Keratinocyte (primary cell): ENCODE measurements around the gene ZBTB32. TPM values are rescaled to one million over a fixed set of nuclear protein-coding genes. Genes with fewer than 3 reads are reported as not detected.

Experiments used
- DNase-seq: peaks from one replicate; pipeline ENCODE4 v3.0.0-alpha.2; 2011; ENCODE audit warnings: low read depth, missing footprints, low spot score
- FAIRE-seq: peaks from 2 replicates; lab custom pipeline; 2011; peaks lifted over from hg19 to GRCh38; lab: Jason Lieb, UNC
- H2AFZ ChIP-seq: 2 replicates; pipeline ENCODE4 v1.6.0; 2012; ENCODE audit warnings: low read length, control low read depth, inconsistent platforms; ENCODE audit not compliant: control insufficient read depth
- H3K27ac ChIP-seq: 2 replicates; pipeline ENCODE4 v1.5.1; 2011; ENCODE audit warnings: low read length; ENCODE audit not compliant: control insufficient read depth, insufficient read depth
- H3K27me3 ChIP-seq: 3 replicates; pipeline ENCODE4 v1.6.0; 2011; ENCODE audit warnings: low read length; ENCODE audit not compliant: control insufficient read depth, insufficient read depth; ENCODE audit errors: extremely low read depth
- H3K36me3 ChIP-seq, 2 experiments: 2 replicates in 1 of 2; 3 replicates in 1 of 2; pipeline ENCODE4 v1.5.1; 2011; ENCODE audit warnings: low read length in 2 of 2, mild to moderate bottlenecking in 1 of 2; ENCODE audit not compliant: control insufficient read depth in 2 of 2, insufficient read depth in 2 of 2; ENCODE audit errors: extremely low read depth in 1 of 2
- H3K4me1 ChIP-seq: 3 replicates; pipeline ENCODE4 v1.5.1; 2011; ENCODE audit warnings: low read length; ENCODE audit not compliant: control insufficient read depth, insufficient read depth; ENCODE audit errors: extremely low read depth
- H3K4me2 ChIP-seq: 3 replicates; pipeline ENCODE4 v1.6.0; 2011; ENCODE audit warnings: low read depth, low read length; ENCODE audit not compliant: control insufficient read depth, insufficient read depth; ENCODE audit errors: extremely low read depth
- H3K4me3 ChIP-seq, 3 experiments: fragments of 200-600 bp in 1 of 3; sonication (generic) in 1 of 3; 2 replicates in 2 of 3; 3 replicates in 1 of 3; pipeline ENCODE4 v1.5.1; 2011 to 2016; ENCODE audit warnings: low read length in 3 of 3, mild to moderate bottlenecking in 3 of 3, control low read depth in 2 of 3, inconsistent platforms in 1 of 3, low read depth in 1 of 3, mixed read lengths in 1 of 3, mixed run types in 1 of 3, moderate library complexity in 1 of 3; ENCODE audit not compliant: control insufficient read depth in 2 of 3, insufficient read depth in 2 of 3; ENCODE audit errors: extremely low read depth in 1 of 3
- H3K79me2 ChIP-seq: 2 replicates; pipeline ENCODE4 v1.6.0; 2012; ENCODE audit warnings: low read length; ENCODE audit not compliant: control insufficient read depth, insufficient read depth
- H3K9ac ChIP-seq: 3 replicates; pipeline ENCODE4 v1.6.0; 2011; ENCODE audit warnings: low read length; ENCODE audit not compliant: control insufficient read depth, insufficient read depth; ENCODE audit errors: extremely low read depth
- H3K9me1 ChIP-seq: 3 replicates; pipeline ENCODE4 v1.6.0; 2011; ENCODE audit warnings: low read length; ENCODE audit not compliant: control insufficient read depth, insufficient read depth; ENCODE audit errors: extremely low read depth
- H3K9me3 ChIP-seq: 2 replicates; pipeline ENCODE4 v1.5.1; 2012; ENCODE audit warnings: low read depth, low read length; ENCODE audit not compliant: control insufficient read depth
- H4K20me1 ChIP-seq: 3 replicates; pipeline ENCODE4 v1.6.0; 2011; ENCODE audit warnings: low read length; ENCODE audit not compliant: control insufficient read depth, insufficient read depth; ENCODE audit errors: extremely low read depth
- CTCF ChIP-seq, 3 experiments: IDR thresholded peaks in 1 of 3; conservative IDR thresholded peaks in 1 of 3; optimal IDR thresholded peaks in 1 of 3; 2 replicates in 2 of 3; 3 replicates in 1 of 3; pipeline versions ENCODE3 to v1.5.1; 2011; ENCODE audit warnings: low read length in 3 of 3, mild to moderate bottlenecking in 3 of 3, moderate library complexity in 2 of 3, control low read depth in 1 of 3, inconsistent platforms in 1 of 3; ENCODE audit not compliant: insufficient read depth in 2 of 3; ENCODE audit errors: extremely low read depth in 1 of 3
- EZH2 ChIP-seq: IDR thresholded peaks from one replicate; pipeline ENCODE4 v1.6.1; 2012; ENCODE audit warnings: inconsistent platforms, mild to moderate bottlenecking, low read length, moderate library complexity
- dilution Hi-C: fragments of 300-500 bp; cut with MboI; formaldehyde crosslinking; loops from one replicate; pipeline ENCODE4 v1.7.0; 2020; ENCODE audit warnings: low sequenced_read_pairs; ENCODE audit not compliant: extremely low pct_ligation_motif_present
- polyA plus RNA-seq, 5 experiments: library from polyadenylated mRNA; depleted of rRNA in 3 of 5; stranded (reverse) in 3 of 5; stranded (forward) in 1 of 5; unstranded in 1 of 5; fragments of >200 nt; gene quantifications; 1 replicate in 1 of 5; 2 replicates in 3 of 5; 3 replicates in 1 of 5; pipeline versions ENCODE4 v1.2.1 to v1.2.3, GENCODE V29; 2011 to 2012; ENCODE audit warnings: missing spikeins in 2 of 5, low read depth in 1 of 5, low replicate concordance in 1 of 5

ZBTB32 gene
- polyA plus RNA-seq, 1 donor (not counting 4 experiments of a cell fraction or from before 2014, with no cell fraction given), result not detected

- dilution Hi-C loops, result no loop called here
Measured at GRCh38 chr19:35656700-35657099, 47.7 kb upstream of the ZBTB32 start.

GRCh38 chr19:35657904-35658700, 46.3 kb upstream of the ZBTB32 start:
- Histone ChIP-seq H3K9ac (no peak overlapping the region), H2AFZ (no peak overlapping the region), H4K20me1 (no peaks in the 10 kb centered on the region), H3K27me3 (no peaks in the 10 kb centered on the region), H3K27ac (no peak overlapping the region), H3K9me3 (no peaks in the 10 kb centered on the region), H3K4me3 (no peak overlapping the region), H3K79me2 (peaks cover 3% of the 10 kb centered on the region), H3K9me1 (no peaks in the 10 kb centered on the region), H3K4me1 (no peaks in the 10 kb centered on the region), H3K36me3 (peaks cover 21 to 22% of the 10 kb centered on the region in 2 experiments), H3K4me2 (no peak overlapping the region)
- no peak for FAIRE-seq
- TF ChIP-seq CTCF (optimal IDR thresholded peaks at IDR 0.05 in 1 of 3, IDR thresholded peaks at IDR 0.05 in 1 of 3, conservative IDR thresholded peaks at IDR 0.05 in 1 of 3; ENCODE audit: extremely low read depth in 1 of 3, insufficient read depth in 2 of 3, low read length in 3 of 3), result peak in 1 of 3 experiments; percentile 23
- TF ChIP-seq EZH2, result no peak
- dilution Hi-C loops, result no loop called here
- DNase-seq, result no peak

More at GRCh38 chr19:35656700-35657099, 47.7 kb upstream of the ZBTB32 start:
- H2AFZ ChIP-seq, result no peak overlapping the region
- H3K36me3 ChIP-seq, result peaks cover 21 to 22% of the 10 kb centered on the region in 2 experiments
- H3K27me3 ChIP-seq, result no peaks in the 10 kb centered on the region
- no peak for TF ChIP-seq CTCF (optimal IDR thresholded peaks at IDR 0.05 in 1 of 3, IDR thresholded peaks at IDR 0.05 in 1 of 3, conservative IDR thresholded peaks at IDR 0.05 in 1 of 3; ENCODE audit: extremely low read depth in 1 of 3, insufficient read depth in 2 of 3, low read length in 3 of 3)
- TF ChIP-seq EZH2, result no peak
- H3K4me1 ChIP-seq, result no peaks in the 10 kb centered on the region
- H3K79me2 ChIP-seq, result peaks cover 3% of the 10 kb centered on the region
- H3K27ac ChIP-seq, result no peak overlapping the region
- no peaks in the 10 kb centered on the region for H3K9me3 ChIP-seq
- no peaks in the 10 kb centered on the region for H3K9me1 ChIP-seq
- no peaks in the 10 kb centered on the region for H4K20me1 ChIP-seq
- no peak for DNase-seq
- no peak overlapping the region for H3K4me3 ChIP-seq
- FAIRE-seq, result no peak
- H3K9ac ChIP-seq, result no peak overlapping the region
- no peak overlapping the region for H3K4me2 ChIP-seq
